ENCODE results near the gene TPP1. TPM values are rescaled to one million over a fixed set of nuclear protein-coding genes. Genes with fewer than 3 reads are reported as not detected.

TPP1 gene
- total RNA-seq, 6 donors from 2014 or later: 71.6 to 240 (median 145) TPM

DNA sequence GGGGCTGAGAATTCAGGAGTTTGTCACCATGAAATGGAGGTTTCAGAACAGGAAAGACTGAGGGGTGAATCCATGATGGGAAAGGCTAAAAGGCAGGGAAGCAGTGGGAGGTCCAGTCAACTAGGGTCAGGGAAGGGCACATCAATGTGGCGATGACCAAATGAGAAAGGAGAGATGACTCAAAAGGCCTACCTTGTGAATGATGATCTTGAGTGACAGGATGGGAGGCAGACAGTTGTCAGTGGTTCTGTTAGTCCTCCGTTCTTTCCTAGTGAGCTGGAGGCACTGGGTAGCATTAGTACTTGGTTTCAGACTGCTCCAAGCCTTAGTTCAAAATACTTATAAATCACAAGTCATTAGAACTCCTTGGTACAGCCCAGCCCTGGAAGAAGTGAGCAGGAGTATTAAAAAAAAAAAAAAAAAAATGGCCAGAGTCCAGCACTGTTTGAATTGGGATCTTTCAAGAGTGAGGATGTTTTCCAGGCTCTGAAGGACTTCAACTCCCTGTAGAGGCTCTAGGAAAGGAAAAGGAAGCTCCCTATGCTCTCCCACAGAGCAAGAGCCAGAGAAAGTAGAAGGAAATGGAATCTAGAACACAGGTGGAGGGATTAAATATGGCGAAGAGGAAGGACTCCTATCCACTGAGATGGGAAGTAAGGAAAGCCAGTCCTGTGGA is 44.7 kb upstream of the TPP1 start:
- no peaks in the 10 kb centered on the region for H3K4me1 ChIP-seq
- no peaks in the 10 kb centered on the region for H3K9me3 ChIP-seq
- TF ChIP-seq POLR2A (IDR thresholded peaks at IDR 0.05) (no peak), POLR2AphosphoS5 (IDR thresholded peaks at IDR 0.05) (no peak), CTCF (IDR thresholded peaks at IDR 0.05) (no peak), EP300 (IDR thresholded peaks at IDR 0.05) (no peak)
- no peaks in the 10 kb centered on the region for H3K27me3 ChIP-seq
- H3K36me3 ChIP-seq: no peaks in the 10 kb centered on the region
- ATAC-seq (ENCODE audit: low FRiP score in 2 of 2) (no peak), DNase-seq (no peak)
- H3K27ac ChIP-seq: no peak overlapping the region
- WGBS, 2 donors: 62 to 63% methylated on average over 3 of the region's 3 CpGs
- H3K4me3 ChIP-seq: no peak overlapping the region

- WGBS, 2 donors: 85 to 91% methylated on average over 3 of the region's 3 CpGs
Observed at GRCh38 chr11:6660712-6661111, 41.5 kb upstream of the TPP1 start.

GRCh38 chr11:6658647-6659046 is 39.4 kb upstream of the TPP1 start:
- TF ChIP-seq POLR2AphosphoS5 (IDR thresholded peaks at IDR 0.05): no peak
- no peak for TF ChIP-seq POLR2A (IDR thresholded peaks at IDR 0.05)
- TF ChIP-seq CTCF (IDR thresholded peaks at IDR 0.05): no peak
- TF ChIP-seq EP300 (IDR thresholded peaks at IDR 0.05): no peak
- no peaks in the 10 kb centered on the region for H3K9me3 ChIP-seq
- DNase-seq (no peak), ATAC-seq (ENCODE audit: low FRiP score in 2 of 2) (no peak)
- H3K27ac ChIP-seq: no peak overlapping the region
- peaks cover 0 to 9% (median 7%) of the 10 kb centered on the region in 4 donors for H3K4me1 ChIP-seq
- no peaks in the 10 kb centered on the region for H3K36me3 ChIP-seq
- H3K4me3 ChIP-seq: no peak overlapping the region
- peaks cover 0 to 4% (median 0%) of the 10 kb centered on the region in 4 donors for H3K27me3 ChIP-seq

More at GRCh38 chr11:6660712-6661111, 41.5 kb upstream of the TPP1 start:
- DNase-seq: no peak
- Histone ChIP-seq H3K27ac (no peak overlapping the region), H3K27me3 (no peaks in the 10 kb centered on the region), H3K4me3 (no peak overlapping the region), H3K4me1 (peaks cover 0 to 4% (median 0%) of the 10 kb centered on the region in 4 donors), H3K9me3 (no peaks in the 10 kb centered on the region), H3K36me3 (no peaks in the 10 kb centered on the region)
- no peak for ATAC-seq (ENCODE audit: low FRiP score in 2 of 2)
- TF ChIP-seq CTCF (IDR thresholded peaks at IDR 0.05) (no peak), EP300 (IDR thresholded peaks at IDR 0.05) (no peak), POLR2AphosphoS5 (IDR thresholded peaks at IDR 0.05) (no peak), POLR2A (IDR thresholded peaks at IDR 0.05) (no peak)

DNA sequence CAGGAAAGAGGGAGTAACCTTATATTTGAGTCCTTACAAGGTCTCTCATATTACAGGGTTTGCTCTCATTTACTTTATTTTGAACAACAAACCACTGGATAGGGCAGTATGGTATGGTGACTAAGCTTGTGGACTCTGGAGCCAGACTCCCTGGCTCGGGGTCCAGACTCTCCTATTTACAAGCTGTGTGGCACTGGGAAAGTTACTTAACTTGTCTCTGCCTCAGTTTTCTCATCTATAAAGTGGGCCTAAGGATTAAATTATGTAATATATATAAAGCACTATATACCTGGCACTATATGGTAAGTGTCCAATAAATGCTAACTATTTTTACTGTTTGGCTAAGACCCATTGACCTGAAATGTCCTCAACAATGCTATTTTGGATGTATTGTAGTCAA is 38.1 kb upstream of the TPP1 start:
- TF ChIP-seq POLR2AphosphoS5 (IDR thresholded peaks at IDR 0.05) (no peak), POLR2A (IDR thresholded peaks at IDR 0.05) (no peak), EP300 (IDR thresholded peaks at IDR 0.05) (no peak), CTCF (IDR thresholded peaks at IDR 0.05) (no peak)
- Histone ChIP-seq H3K27me3 (peaks cover 0 to 4% (median 0%) of the 10 kb centered on the region in 4 donors), H3K36me3 (no peaks in the 10 kb centered on the region), H3K9me3 (no peaks in the 10 kb centered on the region), H3K4me1 (peaks cover 6 to 11% (median 8%) of the 10 kb centered on the region in 4 donors), H3K27ac (no peak overlapping the region), H3K4me3 (no peak overlapping the region)
- 70 to 87% methylated on average over 1 of the region's 1 CpG for WGBS, 2 donors
- ATAC-seq (ENCODE audit: low FRiP score in 2 of 2): no peak
- no peak for DNase-seq

GRCh38 chr11:6656936-6657335 is 37.7 kb upstream of the TPP1 start:
- Histone ChIP-seq H3K9me3 (no peaks in the 10 kb centered on the region), H3K27ac (peak overlapping the region in 1 of 4 donors; percentile 85), H3K4me1 (peaks cover 6 to 11% (median 9%) of the 10 kb centered on the region in 4 donors), H3K27me3 (peaks cover 0 to 4% (median 0%) of the 10 kb centered on the region in 4 donors), H3K36me3 (no peaks in the 10 kb centered on the region), H3K4me3 (no peak overlapping the region)
- WGBS, 2 donors: 74 to 81% methylated on average over 5 of the region's 5 CpGs
- DNase-seq (no peak), ATAC-seq (ENCODE audit: low FRiP score in 2 of 2) (no peak)
- TF ChIP-seq CTCF (IDR thresholded peaks at IDR 0.05) (no peak), EP300 (IDR thresholded peaks at IDR 0.05) (no peak), POLR2AphosphoS5 (IDR thresholded peaks at IDR 0.05) (no peak), POLR2A (IDR thresholded peaks at IDR 0.05) (no peak)

Measured in upper lobe of left lung (tissue), 6 donors.